CD14-positive monocyte (primary cell): ENCODE measurements around the gene FRRS1L. TPM values are rescaled to one million over a fixed set of nuclear protein-coding genes. Genes with fewer than 3 reads are reported as not detected.

Source experiments
- DNase-seq, 3 donors: peaks; one replicate each; pipeline ENCODE4 v3.0.0-alpha.2; 2011 to 2022
- H2AFZ ChIP-seq: 2 replicates; pipeline ENCODE4 v1.6.0; 2012; ENCODE audit warnings: mild to moderate bottlenecking, low read depth, low read length, inconsistent platforms; ENCODE audit not compliant: insufficient read depth, poor library complexity, severe bottlenecking
- H3K27ac ChIP-seq, 2 donors: 1 replicate in 1 of 2; 2 replicates in 1 of 2; pipeline ENCODE4 v1.5.1; 2012 to 2013; ENCODE audit warnings: low read length in 2 of 2, control low read depth in 1 of 2, inconsistent platforms in 1 of 2, low read depth in 1 of 2, mild to moderate bottlenecking in 1 of 2
- H3K27me3 ChIP-seq, 2 donors: one replicate each; pipeline versions ENCODE4 v1.6.0 to v1.6.1; 2011 to 2013; ENCODE audit warnings: low read length in 2 of 2; ENCODE audit not compliant: control insufficient read depth in 2 of 2, insufficient read depth in 2 of 2
- H3K36me3 ChIP-seq, 2 donors: replicated peaks in 1 of 2; 1 replicate in 1 of 2; 2 replicates in 1 of 2; pipeline versions ENCODE4 v1.5.1 to v1.6.1; 2012 to 2013; ENCODE audit warnings: low read length in 2 of 2, control low read depth in 1 of 2, inconsistent platforms in 1 of 2, mild to moderate bottlenecking in 1 of 2; ENCODE audit not compliant: insufficient read depth in 2 of 2, control insufficient read depth in 1 of 2
- H3K4me1 ChIP-seq, 2 donors: 1 replicate in 1 of 2; 2 replicates in 1 of 2; pipeline versions ENCODE4 v1.5.1 to v1.6.1; 2012 to 2013; ENCODE audit warnings: low read length in 2 of 2, control low read depth in 1 of 2, inconsistent platforms in 1 of 2, mild to moderate bottlenecking in 1 of 2, moderate library complexity in 1 of 2; ENCODE audit not compliant: insufficient read depth in 2 of 2, control insufficient read depth in 1 of 2
- H3K4me2 ChIP-seq: replicated peaks from 2 replicates; pipeline ENCODE3; 2012; ENCODE audit warnings: low read length, moderate library complexity, mild to moderate bottlenecking; ENCODE audit not compliant: poor library complexity, severe bottlenecking; ENCODE audit errors: extremely low read depth
- H3K4me3 ChIP-seq, 3 experiments: fragments of 200-600 bp in 1 of 3; sonication (generic) in 1 of 3; replicated peaks in 1 of 3; 1 replicate in 2 of 3; 2 replicates in 1 of 3; pipeline ENCODE4 v1.5.1; 2011 to 2013; ENCODE audit warnings: low read length in 3 of 3, mild to moderate bottlenecking in 3 of 3, control low read depth in 2 of 3, low read depth in 2 of 3, inconsistent platforms in 1 of 3, moderate library complexity in 1 of 3
- H3K79me2 ChIP-seq: 2 replicates; pipeline ENCODE4 v1.6.0; 2012; ENCODE audit warnings: mild to moderate bottlenecking, control low read depth, inconsistent platforms, low read length, moderate library complexity; ENCODE audit not compliant: insufficient read depth
- H3K9ac ChIP-seq: 2 replicates; pipeline ENCODE4 v1.6.0; 2017; ENCODE audit warnings: low read length, mild to moderate bottlenecking; ENCODE audit not compliant: insufficient read depth, poor library complexity, severe bottlenecking
- H3K9me3 ChIP-seq, 2 donors: replicated peaks in 1 of 2; 1 replicate in 1 of 2; 2 replicates in 1 of 2; pipeline versions ENCODE4 v1.5.1 to v1.6.1; 2012 to 2013; ENCODE audit warnings: low read length in 2 of 2, control low read depth in 1 of 2; ENCODE audit not compliant: control insufficient read depth in 1 of 2, insufficient read depth in 1 of 2
- H4K20me1 ChIP-seq: 2 replicates; pipeline ENCODE4 v1.6.0; 2012; ENCODE audit warnings: mild to moderate bottlenecking, low read length, control low read depth, moderate library complexity; ENCODE audit not compliant: insufficient read depth
- H3K27ac Mint-ChIP-seq, 7 donors: one replicate each; pipeline ENCODE4 v1.8.0; 2020; ENCODE audit warnings: mild to moderate bottlenecking in 7 of 7, mixed read lengths in 7 of 7, moderate library complexity in 6 of 7, inconsistent platforms in 2 of 7
- H3K27me3 Mint-ChIP-seq, 3 donors: one replicate each; pipeline ENCODE4 v1.8.0; 2021 to 2022; ENCODE audit warnings: low read depth in 3 of 3, mild to moderate bottlenecking in 3 of 3, mixed read lengths in 3 of 3, moderate library complexity in 3 of 3, inconsistent platforms in 1 of 3
- H3K36me3 Mint-ChIP-seq, 2 donors: one replicate each; pipeline ENCODE4 v1.8.0; 2020; ENCODE audit warnings: mixed read lengths in 2 of 2, inconsistent platforms in 1 of 2, mild to moderate bottlenecking in 1 of 2
- H3K4me1 Mint-ChIP-seq: one replicate; pipeline ENCODE4 v1.8.0; 2020; ENCODE audit warnings: mild to moderate bottlenecking, mixed read lengths
- H3K4me3 Mint-ChIP-seq, 2 donors: one replicate each; pipeline ENCODE4 v1.8.0; 2020; ENCODE audit warnings: mild to moderate bottlenecking in 2 of 2, mixed read lengths in 2 of 2, moderate library complexity in 1 of 2
- H3K9me3 Mint-ChIP-seq, 7 donors: one replicate each; pipeline ENCODE4 v1.8.0; 2020 to 2022; ENCODE audit warnings: mixed read lengths in 7 of 7, mild to moderate bottlenecking in 6 of 7, moderate library complexity in 6 of 7, inconsistent platforms in 2 of 7
- CTCF ChIP-seq: fragments of 200-600 bp; IDR thresholded peaks from one replicate; pipeline ENCODE4 v1.8.0; 2022; ENCODE audit warnings: antibody characterized with exemption, mild to moderate bottlenecking
- WGBS: methylation state at CpG from one replicate; pipeline ENCODE4 v1.1.5; 2013; ENCODE audit warnings: missing lambda C conversion rate; ENCODE audit not compliant: insufficient coverage; 5-methylcytosine and 5-hydroxymethylcytosine counted together
- intact Hi-C, 2 donors: fragments of 100-400 bp; cut with micrococcal nuclease; formaldehyde crosslinking; loops; one replicate each; pipeline versions ENCODE4 v1.15.0 to v1.15.1; 2023
- polyA plus RNA-seq, 3 donors: library from polyadenylated mRNA; depleted of rRNA in 1 of 3; unstranded in 2 of 3; stranded (reverse) in 1 of 3; fragments of 300-500 nt in 2 of 3; fragments of >200 nt in 1 of 3; fragmentation: Illumina TruSeq in 2 of 3; gene quantifications; 1 replicate in 2 of 3; 2 replicates in 1 of 3; pipeline ENCODE4 v1.2.3, GENCODE V29; 2012 to 2021

The FRRS1L gene
- polyA plus RNA-seq, 3 donors: not detected

- intact Hi-C loops: no loop called here
- Histone ChIP-seq H3K4me1 (peaks cover 0 to 3% of the 10 kb centered on the region in 2 donors), H2AFZ (no peak overlapping the region), H3K4me3 (no peak overlapping the region), H3K36me3 (peaks cover 22 to 57% of the 10 kb centered on the region in 2 donors), H3K9me3 (peaks cover 3 to 10% of the 10 kb centered on the region in 2 donors), H3K27ac (no peak overlapping the region), H4K20me1 (peaks cover 58% of the 10 kb centered on the region), H3K9ac (no peak overlapping the region), H3K79me2 (peaks cover 87% of the 10 kb centered on the region), H3K4me2 (no peak overlapping the region), H3K27me3 (no peaks in the 10 kb centered on the region)
- peaks cover 43 to 51% of the 10 kb centered on the region in 2 donors for H3K36me3 Mint-ChIP-seq
- H3K27ac Mint-ChIP-seq: peak overlapping the region in 2 of 7 donors; percentile 1 to 15
- no peak for DNase-seq
- peaks cover 4 to 10% (median 6%) of the 10 kb centered on the region in 7 donors for H3K9me3 Mint-ChIP-seq
- WGBS: 86% methylated on average over 1 of the region's 2 CpGs
- no peaks in the 10 kb centered on the region for H3K27me3 Mint-ChIP-seq
- H3K4me3 Mint-ChIP-seq: no peak overlapping the region
- peaks cover 21% of the 10 kb centered on the region for H3K4me1 Mint-ChIP-seq
- no peak for TF ChIP-seq CTCF
These were observed 68.1 kb downstream of the FRRS1L start for GRCh38 chr9:109098960-109099308.

- H3K79me2 ChIP-seq: peaks cover 83% of the 10 kb centered on the region
- TF ChIP-seq CTCF: no peak
These were observed 68.7 kb downstream of the FRRS1L start for GRCh38 chr9:109098171-109098959.

More at GRCh38 chr9:109098171-109098959, 68.7 kb downstream of the FRRS1L start:
- H3K27ac Mint-ChIP-seq: peak overlapping the region in 3 of 7 donors; percentile 1 to 39 (median 15)
- WGBS: no CpG with 5 or more reads among the region's 4 CpGs
- Histone ChIP-seq H3K9me3 (peaks cover 0 to 4% of the 10 kb centered on the region in 2 donors), H3K27ac (peak overlapping the region in 1 of 2 donors; percentile 13), H3K4me2 (no peak overlapping the region), H3K9ac (no peak overlapping the region), H4K20me1 (peaks cover 58% of the 10 kb centered on the region), H2AFZ (no peak overlapping the region), H3K36me3 (peaks cover 18 to 57% of the 10 kb centered on the region in 2 donors), H3K27me3 (no peaks in the 10 kb centered on the region), H3K4me1 (peaks cover 0 to 3% of the 10 kb centered on the region in 2 donors), H3K4me3 (no peak overlapping the region)
- no peaks in the 10 kb centered on the region for H3K27me3 Mint-ChIP-seq
- peaks cover 21% of the 10 kb centered on the region for H3K4me1 Mint-ChIP-seq
- DNase-seq: no peak
- peaks cover 1 to 5% (median 3%) of the 10 kb centered on the region in 7 donors for H3K9me3 Mint-ChIP-seq
- H3K4me3 Mint-ChIP-seq: no peak overlapping the region
- intact Hi-C loops: no loop called here
- H3K36me3 Mint-ChIP-seq: peaks cover 42 to 49% of the 10 kb centered on the region in 2 donors
